Keratinocyte (primary cell): Measurements from ENCODE around the gene C1QC. TPM values are rescaled to one million over a fixed set of nuclear protein-coding genes. Genes with fewer than 3 reads are reported as not detected.

ENCODE experiments used
- DNase-seq: peaks from one replicate; pipeline ENCODE4 v3.0.0-alpha.2; 2011; ENCODE audit warnings: low read depth, missing footprints, low spot score
- FAIRE-seq: peaks from 2 replicates; lab custom pipeline; 2011; peaks lifted over from hg19 to GRCh38; lab: Jason Lieb, UNC
- H2AFZ ChIP-seq: 2 replicates; pipeline ENCODE4 v1.6.0; 2012; ENCODE audit warnings: low read length, control low read depth, inconsistent platforms; ENCODE audit not compliant: control insufficient read depth
- H3K27ac ChIP-seq: 2 replicates; pipeline ENCODE4 v1.5.1; 2011; ENCODE audit warnings: low read length; ENCODE audit not compliant: control insufficient read depth, insufficient read depth
- H3K27me3 ChIP-seq: 3 replicates; pipeline ENCODE4 v1.6.0; 2011; ENCODE audit warnings: low read length; ENCODE audit not compliant: control insufficient read depth, insufficient read depth; ENCODE audit errors: extremely low read depth
- H3K36me3 ChIP-seq, 2 experiments: 2 replicates in 1 of 2; 3 replicates in 1 of 2; pipeline ENCODE4 v1.5.1; 2011; ENCODE audit warnings: low read length in 2 of 2, mild to moderate bottlenecking in 1 of 2; ENCODE audit not compliant: control insufficient read depth in 2 of 2, insufficient read depth in 2 of 2; ENCODE audit errors: extremely low read depth in 1 of 2
- H3K4me1 ChIP-seq: 3 replicates; pipeline ENCODE4 v1.5.1; 2011; ENCODE audit warnings: low read length; ENCODE audit not compliant: control insufficient read depth, insufficient read depth; ENCODE audit errors: extremely low read depth
- H3K4me2 ChIP-seq: 3 replicates; pipeline ENCODE4 v1.6.0; 2011; ENCODE audit warnings: low read depth, low read length; ENCODE audit not compliant: control insufficient read depth, insufficient read depth; ENCODE audit errors: extremely low read depth
- H3K4me3 ChIP-seq, 3 experiments: fragments of 200-600 bp in 1 of 3; sonication (generic) in 1 of 3; 2 replicates in 2 of 3; 3 replicates in 1 of 3; pipeline ENCODE4 v1.5.1; 2011 to 2016; ENCODE audit warnings: low read length in 3 of 3, mild to moderate bottlenecking in 3 of 3, control low read depth in 2 of 3, inconsistent platforms in 1 of 3, low read depth in 1 of 3, mixed read lengths in 1 of 3, mixed run types in 1 of 3, moderate library complexity in 1 of 3; ENCODE audit not compliant: control insufficient read depth in 2 of 3, insufficient read depth in 2 of 3; ENCODE audit errors: extremely low read depth in 1 of 3
- H3K79me2 ChIP-seq: 2 replicates; pipeline ENCODE4 v1.6.0; 2012; ENCODE audit warnings: low read length; ENCODE audit not compliant: control insufficient read depth, insufficient read depth
- H3K9ac ChIP-seq: 3 replicates; pipeline ENCODE4 v1.6.0; 2011; ENCODE audit warnings: low read length; ENCODE audit not compliant: control insufficient read depth, insufficient read depth; ENCODE audit errors: extremely low read depth
- H3K9me1 ChIP-seq: 3 replicates; pipeline ENCODE4 v1.6.0; 2011; ENCODE audit warnings: low read length; ENCODE audit not compliant: control insufficient read depth, insufficient read depth; ENCODE audit errors: extremely low read depth
- H3K9me3 ChIP-seq: 2 replicates; pipeline ENCODE4 v1.5.1; 2012; ENCODE audit warnings: low read depth, low read length; ENCODE audit not compliant: control insufficient read depth
- H4K20me1 ChIP-seq: 3 replicates; pipeline ENCODE4 v1.6.0; 2011; ENCODE audit warnings: low read length; ENCODE audit not compliant: control insufficient read depth, insufficient read depth; ENCODE audit errors: extremely low read depth
- CTCF ChIP-seq, 3 experiments: IDR thresholded peaks in 1 of 3; conservative IDR thresholded peaks in 1 of 3; optimal IDR thresholded peaks in 1 of 3; 2 replicates in 2 of 3; 3 replicates in 1 of 3; pipeline versions ENCODE3 to v1.5.1; 2011; ENCODE audit warnings: low read length in 3 of 3, mild to moderate bottlenecking in 3 of 3, moderate library complexity in 2 of 3, control low read depth in 1 of 3, inconsistent platforms in 1 of 3; ENCODE audit not compliant: insufficient read depth in 2 of 3; ENCODE audit errors: extremely low read depth in 1 of 3
- EZH2 ChIP-seq: IDR thresholded peaks from one replicate; pipeline ENCODE4 v1.6.1; 2012; ENCODE audit warnings: inconsistent platforms, mild to moderate bottlenecking, low read length, moderate library complexity
- dilution Hi-C: fragments of 300-500 bp; cut with MboI; formaldehyde crosslinking; loops from one replicate; pipeline ENCODE4 v1.7.0; 2020; ENCODE audit warnings: low sequenced_read_pairs; ENCODE audit not compliant: extremely low pct_ligation_motif_present
- polyA plus RNA-seq, 5 experiments: library from polyadenylated mRNA; depleted of rRNA in 3 of 5; stranded (reverse) in 3 of 5; stranded (forward) in 1 of 5; unstranded in 1 of 5; fragments of >200 nt; gene quantifications; 1 replicate in 1 of 5; 2 replicates in 3 of 5; 3 replicates in 1 of 5; pipeline versions ENCODE4 v1.2.1 to v1.2.3, GENCODE V29; 2011 to 2012; ENCODE audit warnings: missing spikeins in 2 of 5, low read depth in 1 of 5, low replicate concordance in 1 of 5

The C1QC gene
- polyA plus RNA-seq, 1 donor (not counting 4 experiments of a cell fraction or from before 2014, with no cell fraction given) = not detected

GRCh38 chr1:22687191-22687590 is 43.8 kb downstream of the C1QC start:
- Histone ChIP-seq H3K27me3 (peaks cover 5% of the 10 kb centered on the region), H3K4me1 (no peaks in the 10 kb centered on the region), H3K79me2 (no peaks in the 10 kb centered on the region), H2AFZ (no peak overlapping the region), H3K36me3 (no peaks in the 10 kb centered on the region), H3K4me2 (no peak overlapping the region), H3K9ac (no peak overlapping the region), H3K9me3 (no peaks in the 10 kb centered on the region), H3K27ac (no peak overlapping the region), H3K4me3 (no peak overlapping the region), H4K20me1 (no peaks in the 10 kb centered on the region), H3K9me1 (no peaks in the 10 kb centered on the region)
- dilution Hi-C loops = no loop called here
- TF ChIP-seq CTCF (optimal IDR thresholded peaks at IDR 0.05 in 1 of 3, IDR thresholded peaks at IDR 0.05 in 1 of 3, conservative IDR thresholded peaks at IDR 0.05 in 1 of 3; ENCODE audit: extremely low read depth in 1 of 3, insufficient read depth in 2 of 3, low read length in 3 of 3) (no peak), EZH2 (no peak)
- FAIRE-seq = no peak
- no peak for DNase-seq

GRCh38 chr1:22688466-22688865 is 45.0 kb downstream of the C1QC start:
- TF ChIP-seq CTCF (optimal IDR thresholded peaks at IDR 0.05 in 1 of 3, IDR thresholded peaks at IDR 0.05 in 1 of 3, conservative IDR thresholded peaks at IDR 0.05 in 1 of 3; ENCODE audit: extremely low read depth in 1 of 3, insufficient read depth in 2 of 3, low read length in 3 of 3) (no peak), EZH2 (no peak)

More at GRCh38 chr1:22688466-22688865, 45.0 kb downstream of the C1QC start:
- dilution Hi-C loops = no loop called here
- Histone ChIP-seq H3K9ac (no peak overlapping the region), H3K36me3 (no peaks in the 10 kb centered on the region), H3K4me1 (no peaks in the 10 kb centered on the region), H2AFZ (no peak overlapping the region), H3K4me3 (no peak overlapping the region), H3K9me1 (no peaks in the 10 kb centered on the region), H4K20me1 (no peaks in the 10 kb centered on the region), H3K9me3 (no peaks in the 10 kb centered on the region), H3K27me3 (peaks cover 5% of the 10 kb centered on the region), H3K79me2 (no peaks in the 10 kb centered on the region), H3K4me2 (no peak overlapping the region), H3K27ac (no peak overlapping the region)
- FAIRE-seq (no peak), DNase-seq (no peak)
